Astrocyte of the spinal cord (primary cell): Measurements from ENCODE around the gene TPST2.
"Not testable (repeated sequence)": the region's sequence is repeated elsewhere in the genome, so short reads cannot be mapped to it uniquely, and the experiment has no call there.

ENCODE experiments used
- DNase-seq: peaks from one replicate; pipeline ENCODE4 v3.0.0; 2011; ENCODE audit warnings: low read depth, low spot score
- H3K4me3 ChIP-seq: 2 replicates; pipeline ENCODE4 v1.5.1; 2011; ENCODE audit warnings: low read depth, mild to moderate bottlenecking, low read length, moderate library complexity
- CTCF ChIP-seq: IDR thresholded peaks from 2 replicates; pipeline ENCODE4 v1.5.1; 2012; ENCODE audit warnings: low read depth, mild to moderate bottlenecking, low read length, inconsistent platforms
- in situ Hi-C: cut with HindIII; loops from 2 replicates; pipeline ENCODE4 v1.10.0; 2017; ENCODE audit warnings: low sequenced_read_pairs

The TPST2 gene

GRCh38 chr22:26618455-26618854, 28.5 kb upstream of the TPST2 start:
- in situ Hi-C loops: no loop called here
- DNase-seq: no peak
- no peak for TF ChIP-seq CTCF
- no peak overlapping the region for H3K4me3 ChIP-seq

DNA sequence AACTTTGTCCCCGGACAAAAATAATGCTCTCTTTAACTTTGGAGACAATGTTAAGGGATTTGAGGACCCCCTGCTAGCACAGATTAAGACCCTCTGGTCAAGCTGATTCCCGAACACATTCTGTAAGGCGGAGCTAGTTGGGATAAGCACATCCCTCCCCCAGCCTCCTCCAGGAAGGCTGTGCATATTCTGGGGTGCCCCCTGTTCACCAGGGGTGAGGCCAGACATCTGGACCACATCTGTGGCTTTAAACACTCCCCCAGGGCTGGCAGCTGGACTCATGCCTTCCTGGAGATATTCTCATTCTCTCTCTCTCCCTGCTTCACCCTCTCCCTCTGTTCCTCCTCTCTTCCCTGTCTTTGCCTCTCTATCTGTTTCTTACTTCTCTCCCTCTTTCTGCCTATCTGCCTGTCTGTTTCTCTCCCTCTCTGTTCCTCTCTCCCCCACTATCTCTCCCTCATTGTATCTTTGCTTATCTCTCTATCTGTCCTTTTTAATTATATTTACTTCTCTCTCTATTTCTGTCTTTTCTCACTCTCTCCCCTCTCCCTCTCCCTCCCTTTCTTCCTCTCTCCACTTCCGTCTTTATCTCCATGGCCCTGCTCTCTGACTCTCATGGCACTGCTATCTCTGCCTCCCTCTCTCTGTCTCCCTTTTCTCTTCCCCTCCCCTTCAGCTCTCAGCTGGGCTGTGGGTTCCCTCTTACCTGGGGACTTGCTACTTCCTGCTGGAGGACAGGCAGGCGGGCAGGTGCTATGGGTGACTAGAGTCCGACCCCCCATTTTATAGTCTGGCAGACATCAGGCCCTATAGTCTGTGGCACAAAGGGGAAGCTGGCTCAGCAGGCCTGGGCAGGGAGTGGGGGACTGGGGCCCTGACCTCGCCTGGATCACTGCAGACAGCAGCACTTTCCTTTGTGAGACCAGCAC, 27.6 kb upstream of the TPST2 start, which contains the start of gene CRYBB1:
Gene CRYBB1 (minus strand): TSS at position 757 of the 929 bp plus-strand sequence. CDS start 1,708 bp downstream, outside the sequence.
- TF ChIP-seq CTCF: no peak
- no peak within 1 kb of the TSS for H3K4me3 ChIP-seq
- in situ Hi-C loops: no loop called here
- no peak for DNase-seq

DNA sequence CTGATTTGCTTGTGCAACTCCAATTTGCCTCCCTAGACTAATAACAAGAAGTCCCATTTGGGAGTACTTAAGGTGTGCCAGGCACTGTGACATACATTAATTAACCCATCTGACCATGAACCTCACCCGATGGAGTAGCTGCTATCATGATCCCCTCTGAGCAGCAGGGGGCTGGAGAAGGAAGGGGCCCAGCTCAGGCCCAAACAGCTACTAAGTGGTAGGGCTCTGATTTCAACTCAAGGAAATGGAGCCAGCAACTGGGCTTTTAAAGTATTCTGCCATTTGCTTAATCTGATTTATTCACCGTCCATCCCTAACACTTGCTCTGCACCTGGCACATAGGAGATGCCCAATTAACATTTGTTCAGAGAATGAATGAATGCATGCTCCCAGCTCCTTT, 26.7 kb upstream of the TPST2 start:
- H3K4me3 ChIP-seq: no peak overlapping the region
- in situ Hi-C loops: no loop called here
- TF ChIP-seq CTCF: no peak
- DNase-seq: no peak

GRCh38 chr22:26615830-26616435, 26.0 kb upstream of the TPST2 start:
- H3K4me3 ChIP-seq: no peak overlapping the region
- in situ Hi-C loops: no loop called here
- no peak for TF ChIP-seq CTCF
- DNase-seq: no peak

- in situ Hi-C loops: no loop called here
- DNase-seq: no peak
- no peak overlapping the region for H3K4me3 ChIP-seq
- TF ChIP-seq CTCF: no peak
Observed at GRCh38 chr22:26615149-26615548, 25.2 kb upstream of the TPST2 start.

GRCh38 chr22:26614322-26614721, 24.4 kb upstream of the TPST2 start:
- DNase-seq: no peak
- no peak overlapping the region for H3K4me3 ChIP-seq
- no peak for TF ChIP-seq CTCF
- in situ Hi-C loops: no loop called here

GRCh38 chr22:26613753-26614152, 23.8 kb upstream of the TPST2 start:
- in situ Hi-C loops, H3K4me3 ChIP-seq, DNase-seq: not testable (repeated sequence)
